Measurements from ENCODE around the gene KCNJ12.
"Not testable (repeated sequence)": the region's sequence is repeated elsewhere in the genome, so short reads cannot be mapped to it uniquely, and the experiment has no call there.

The KCNJ12 gene

DNA sequence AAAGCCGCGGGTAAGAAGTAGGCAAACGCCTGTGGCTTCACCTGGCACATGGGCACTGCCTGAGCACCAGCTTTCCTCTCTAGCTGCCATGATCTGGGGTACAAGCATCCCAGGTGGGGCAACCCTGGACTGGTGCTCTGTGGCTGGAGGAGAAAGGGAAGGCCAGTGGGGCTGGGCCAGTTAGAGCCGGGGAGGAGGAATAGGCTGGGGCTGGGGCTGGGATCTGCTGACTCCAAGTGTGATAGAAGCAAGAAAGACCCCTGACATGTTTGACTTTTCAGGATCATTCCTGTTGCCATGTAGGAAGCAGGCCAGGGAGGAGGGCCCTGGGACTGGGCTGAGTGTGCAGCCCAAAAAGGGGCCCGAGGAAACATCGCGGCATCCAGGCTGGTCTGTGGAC, 48.5 kb downstream of the KCNJ12 start:
- not testable (repeated sequence) for DNase-seq

DNA sequence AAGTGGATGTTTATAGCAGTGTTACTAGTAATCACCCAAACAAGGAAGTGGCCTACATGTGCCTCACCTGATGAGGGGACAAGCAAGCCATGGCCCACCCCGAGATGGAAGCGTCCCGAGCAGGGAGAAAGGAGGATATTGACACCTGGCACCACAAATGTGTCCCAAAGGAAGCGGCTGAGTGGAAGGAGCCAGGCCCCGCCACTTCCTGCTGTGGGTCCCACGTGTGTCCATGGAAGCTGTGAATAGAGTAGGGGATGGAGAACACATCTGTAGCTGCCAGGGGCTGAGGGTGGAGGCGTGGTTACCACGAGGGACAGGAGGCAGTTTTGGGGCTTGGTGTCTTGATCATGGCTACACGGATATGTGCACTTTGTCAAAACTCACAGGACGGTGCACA, 49.2 kb downstream of the KCNJ12 start:
- DNase-seq = no peak

DNA sequence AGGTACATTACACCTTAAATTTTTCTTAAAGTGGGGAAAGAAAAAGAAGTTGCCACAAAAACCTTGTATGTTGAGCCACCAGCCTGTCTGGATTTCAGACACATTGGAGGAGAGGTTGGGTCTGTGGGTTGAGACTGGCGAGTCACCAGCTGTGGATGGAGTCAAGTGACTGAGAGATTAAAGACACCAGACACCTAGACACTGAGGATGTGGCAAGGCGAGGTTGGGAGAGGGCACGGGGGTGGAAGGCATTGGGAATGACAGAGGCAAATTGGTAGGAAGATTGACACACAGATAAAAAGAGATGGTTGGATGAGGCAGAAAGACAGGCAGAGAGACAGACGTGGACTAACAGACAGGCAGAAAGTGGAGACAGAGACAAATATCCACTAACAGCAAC, 49.6 kb downstream of the KCNJ12 start:
- DNase-seq = no peak

DNA sequence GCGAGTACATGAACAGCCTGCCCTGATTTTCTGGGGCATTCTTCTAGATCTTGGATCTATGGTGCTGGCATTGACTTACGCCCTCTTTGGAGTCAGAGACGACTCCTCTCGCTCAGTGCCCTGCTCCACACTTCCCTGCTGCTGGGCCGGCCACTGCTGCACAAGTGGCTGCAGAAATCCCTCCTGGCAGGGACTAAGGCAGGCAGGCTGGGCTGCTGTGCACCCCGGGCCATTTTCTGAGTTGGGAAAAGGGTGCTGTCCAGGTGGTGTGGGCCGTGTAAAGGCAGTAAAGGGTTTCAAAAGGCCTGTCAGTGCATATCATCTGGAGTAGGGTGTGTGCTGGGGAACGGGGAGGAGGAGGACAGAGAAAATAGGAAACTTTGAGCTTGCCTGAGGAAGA, 50.1 kb downstream of the KCNJ12 start:
- not testable (repeated sequence) for DNase-seq

DNA sequence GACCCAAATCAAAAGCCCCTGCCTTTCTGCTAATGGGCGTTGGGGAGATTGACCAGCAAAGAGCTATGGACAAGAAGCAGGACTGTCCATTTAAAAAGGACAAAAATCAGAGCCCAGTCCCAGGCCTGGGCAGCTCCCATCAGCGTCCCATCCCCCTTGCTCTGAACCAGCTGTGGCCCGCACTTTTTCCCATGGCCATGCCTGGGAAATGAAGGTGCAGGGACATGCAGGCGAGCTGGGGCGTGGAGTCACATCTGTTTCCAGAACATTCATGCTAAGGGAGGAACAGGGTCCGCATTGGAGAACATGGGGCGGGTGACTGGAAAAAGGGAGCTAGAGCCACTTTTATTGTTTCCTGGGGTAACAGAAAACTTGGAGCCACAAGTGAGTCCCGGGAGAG, 50.7 kb downstream of the KCNJ12 start:
- not testable (repeated sequence) for DNase-seq

DNA sequence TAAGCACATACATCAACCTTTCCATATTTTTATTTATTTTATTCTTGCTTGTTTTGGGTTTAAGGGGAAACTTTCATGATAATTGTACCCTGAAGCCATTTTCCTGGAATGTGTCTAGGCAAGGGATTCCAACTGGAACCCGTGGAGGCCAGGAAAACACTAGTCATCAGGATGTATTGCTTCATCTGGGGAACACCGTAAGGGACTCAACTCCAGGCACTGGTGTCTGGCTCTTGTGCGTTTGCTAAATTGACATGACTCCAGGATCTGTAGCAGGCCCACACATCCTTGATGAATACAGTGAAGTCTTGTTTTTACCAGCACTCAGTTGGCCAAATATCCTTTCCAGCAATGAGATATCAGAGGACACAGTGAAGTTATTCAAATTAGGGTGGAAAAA, 51.6 kb downstream of the KCNJ12 start:
- not testable (repeated sequence) for DNase-seq

DNA sequence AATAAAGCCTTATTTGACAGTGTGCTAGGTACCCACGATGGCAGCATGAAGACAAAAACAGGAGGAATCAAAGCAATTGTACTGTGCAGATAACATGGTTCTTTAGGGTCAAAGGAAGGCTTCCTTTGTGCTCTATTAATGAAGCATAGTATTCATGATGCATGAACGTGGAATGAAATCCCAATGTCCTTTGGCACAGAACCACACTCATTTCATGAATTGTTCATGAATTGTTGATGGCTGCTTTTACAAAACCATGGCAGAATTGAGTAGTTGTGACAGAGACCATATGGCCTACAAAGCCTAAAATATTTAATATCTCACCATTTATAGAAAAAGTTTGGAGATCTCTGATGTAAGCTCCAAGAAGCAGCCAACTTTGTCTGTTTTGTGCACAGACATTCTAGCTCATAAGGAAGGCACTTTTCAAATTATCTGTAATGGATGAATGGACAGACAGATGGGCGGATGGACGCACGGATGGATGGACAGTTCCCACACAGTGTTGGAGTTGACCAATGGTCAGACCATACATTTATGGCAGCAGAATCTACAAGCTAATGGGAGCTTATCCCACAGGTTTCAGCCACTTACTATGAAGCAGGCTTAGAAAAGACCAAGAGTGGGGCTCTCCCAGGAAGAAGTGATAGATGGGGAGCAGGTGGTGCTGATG, 52.7 kb downstream of the KCNJ12 start:
- not testable (repeated sequence) for DNase-seq

DNA sequence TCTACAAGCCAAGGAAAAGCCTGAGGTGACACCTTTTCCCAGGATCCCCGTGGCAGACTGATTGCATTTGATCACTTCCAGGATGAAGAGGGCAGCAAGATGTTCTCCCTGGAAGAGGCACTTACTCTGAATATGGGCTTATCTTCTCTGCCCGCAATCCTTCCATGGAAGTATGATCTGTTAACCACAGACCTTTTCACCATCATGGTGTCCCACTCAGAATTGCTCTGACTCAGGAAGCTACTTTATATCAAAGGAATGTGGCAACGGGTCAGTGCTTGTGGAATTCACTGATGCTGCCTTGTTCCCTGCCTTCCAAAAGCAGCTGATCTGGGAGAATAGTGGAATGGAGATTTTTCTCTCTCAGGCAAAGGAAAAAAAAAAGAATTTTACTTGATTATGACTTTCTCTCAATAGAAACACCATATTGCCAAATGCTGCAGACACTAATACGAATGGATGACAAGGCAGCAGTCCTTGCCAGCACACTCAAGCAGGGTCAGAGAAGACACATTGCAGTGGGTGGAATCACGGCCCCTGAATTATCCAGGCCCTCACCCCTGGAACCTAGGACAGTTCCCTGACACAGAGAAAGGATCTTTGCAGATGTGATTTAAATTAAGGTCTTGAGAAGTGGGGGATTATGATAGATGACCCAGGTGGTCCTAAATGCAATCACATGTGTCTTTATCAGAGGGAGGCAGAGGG, 53.9 kb downstream of the KCNJ12 start:
- DNase-seq = not testable (repeated sequence)

DNA sequence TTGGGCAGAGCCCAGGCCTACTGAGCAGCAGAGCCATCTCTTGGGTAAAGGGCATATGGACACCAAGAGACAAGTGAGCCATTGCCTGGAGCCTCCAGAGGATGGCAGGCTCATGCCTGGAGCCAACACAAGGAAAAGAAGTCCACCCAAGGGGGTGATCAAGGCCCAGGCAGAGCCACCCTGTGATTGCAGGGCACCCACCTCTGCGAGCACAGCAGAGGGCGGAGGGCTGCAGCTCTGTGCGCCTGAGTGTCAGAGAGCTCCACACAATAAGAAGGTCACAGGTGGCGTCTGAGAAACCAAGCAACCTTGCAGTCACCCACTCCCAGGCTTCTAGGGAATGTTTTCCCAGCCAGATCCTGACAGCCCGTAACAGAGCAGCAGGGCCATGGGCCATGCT, 57.8 kb downstream of the KCNJ12 start:
- DNase-seq = not testable (repeated sequence)

DNA sequence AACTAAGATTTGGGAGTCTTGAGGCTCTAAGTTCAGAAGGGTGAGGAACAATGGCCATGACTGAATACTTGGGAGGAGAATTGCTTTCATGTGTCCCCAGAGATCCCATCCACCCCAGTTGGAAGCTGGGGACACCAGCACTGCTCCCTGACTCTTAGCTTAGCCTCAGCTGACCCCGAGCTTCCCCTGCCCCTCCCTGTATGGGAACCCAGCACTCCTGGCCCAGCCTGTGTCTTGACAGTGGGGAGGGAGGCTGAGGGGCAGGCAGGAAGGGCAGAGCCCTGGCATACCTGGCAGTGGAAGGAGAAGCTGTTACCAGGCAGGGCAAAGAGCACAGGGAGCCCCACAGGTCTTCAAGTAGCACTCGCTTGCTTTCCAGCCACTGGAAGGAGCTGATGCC, 58.8 kb downstream of the KCNJ12 start:
- not testable (repeated sequence) for DNase-seq

DNA sequence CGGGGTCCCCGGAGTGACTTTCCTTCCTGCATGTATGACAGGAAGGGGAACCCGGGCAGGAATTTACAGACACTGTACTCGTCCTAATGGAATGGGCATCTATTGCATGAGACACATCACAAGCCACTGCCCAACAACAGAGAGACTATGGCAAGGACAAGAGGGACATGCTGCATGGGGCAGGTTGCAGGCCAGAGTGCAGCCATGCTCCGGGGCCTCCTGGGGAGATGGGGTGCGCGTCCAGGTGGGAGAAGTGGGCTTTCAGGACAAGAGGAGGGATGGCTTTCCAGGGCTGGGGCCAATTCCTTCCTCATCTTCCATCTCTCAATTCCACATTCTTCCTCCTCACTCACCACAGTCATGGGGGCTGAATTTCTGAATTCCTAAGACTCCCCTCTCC, 60.3 kb downstream of the KCNJ12 start:
- DNase-seq = not testable (repeated sequence)

DNA sequence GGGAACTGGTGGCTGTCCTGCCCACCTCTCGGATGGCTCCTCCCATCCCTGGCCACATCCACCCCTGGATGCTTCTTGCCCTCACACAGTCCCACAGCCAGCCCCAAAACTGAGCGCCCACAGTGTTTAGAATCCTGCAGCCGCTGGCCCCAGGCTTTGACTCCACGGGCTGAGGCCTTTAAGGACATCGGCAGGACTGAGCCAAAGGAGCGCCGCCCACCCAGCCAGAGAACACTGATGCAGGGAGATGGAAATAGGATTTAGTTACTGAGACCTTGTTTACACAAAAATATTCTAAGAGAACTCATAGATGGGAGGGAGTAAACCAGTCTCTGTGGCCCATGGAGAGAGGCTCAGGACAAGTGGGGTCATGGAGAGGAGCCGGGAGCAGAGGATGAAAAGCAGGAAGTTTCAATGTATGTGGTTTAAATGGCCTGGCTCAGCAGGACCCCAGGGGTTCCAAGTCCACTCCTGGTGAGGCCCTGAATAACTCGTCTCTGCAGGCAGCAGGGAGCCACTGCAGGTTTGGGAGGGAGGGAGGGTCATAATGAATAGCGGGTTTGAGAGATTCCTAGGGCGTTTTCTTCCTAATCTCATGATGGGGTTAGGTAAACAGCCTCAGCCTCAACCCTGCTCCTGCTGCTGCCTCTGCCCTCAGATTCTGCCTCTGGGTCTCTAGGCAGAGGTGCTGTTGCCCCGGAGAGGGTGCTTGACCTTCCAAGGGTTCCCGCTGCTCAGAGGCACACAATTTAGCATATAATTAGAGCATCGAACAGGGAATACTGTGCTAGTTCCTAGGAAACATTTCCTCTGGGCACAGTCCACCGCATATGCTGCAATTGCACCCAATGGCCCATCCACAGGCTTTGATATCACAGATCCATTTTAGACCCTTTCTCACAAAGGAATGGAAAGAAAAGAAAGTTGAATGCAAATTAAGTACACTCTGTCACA, 61.0 kb downstream of the KCNJ12 start:
- DNase-seq = not testable (repeated sequence)

DNA sequence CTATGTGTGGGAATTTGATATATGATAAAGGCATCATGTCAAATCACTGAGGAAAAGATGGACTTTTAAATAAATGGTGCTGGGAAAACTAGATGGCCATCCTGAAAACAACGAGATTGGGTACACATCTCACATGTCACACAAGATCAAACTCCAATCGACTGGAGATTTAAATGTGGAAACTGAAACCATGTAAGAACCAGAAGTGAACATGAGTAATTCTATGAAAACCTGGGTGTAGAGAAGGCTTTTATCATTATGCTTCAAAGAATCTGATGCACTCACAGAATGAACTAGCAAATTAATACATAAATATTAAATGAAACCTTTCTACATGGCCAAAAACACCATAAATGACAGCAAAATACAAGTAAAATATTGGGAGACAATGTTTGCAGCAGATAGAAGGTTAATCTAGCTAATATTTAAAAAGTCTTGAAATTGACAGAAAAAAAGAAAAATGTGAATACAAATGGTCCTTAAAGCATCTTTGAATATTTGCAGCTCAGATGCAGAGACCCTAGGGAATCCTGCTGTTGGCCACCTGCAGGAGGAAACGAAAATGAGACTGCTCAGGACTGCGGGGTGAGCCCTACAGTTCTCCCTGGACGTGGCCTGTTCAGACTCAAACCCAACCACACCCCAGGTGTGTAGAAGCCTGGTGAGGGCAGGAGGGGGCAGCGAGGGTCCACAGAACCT, 62.3 kb downstream of the KCNJ12 start:
- not testable (repeated sequence) for DNase-seq

DNA sequence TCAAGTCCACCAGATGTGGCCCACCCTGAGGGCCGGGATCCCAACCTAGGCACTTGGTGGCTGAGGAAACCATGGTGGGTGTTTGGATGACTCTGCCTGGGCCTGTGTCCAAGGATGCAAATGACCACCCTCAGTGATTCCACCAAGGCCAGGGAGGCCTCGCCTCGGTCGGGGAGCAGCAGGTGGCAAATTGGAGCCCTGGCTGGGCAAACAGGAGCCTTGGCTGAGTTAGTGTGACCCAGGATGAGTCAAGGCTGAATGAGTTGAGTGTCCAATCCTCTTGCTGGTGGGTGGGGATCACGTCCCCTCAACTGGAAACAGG, 62.8 kb downstream of the KCNJ12 start:
- not testable (repeated sequence) for DNase-seq

DNA sequence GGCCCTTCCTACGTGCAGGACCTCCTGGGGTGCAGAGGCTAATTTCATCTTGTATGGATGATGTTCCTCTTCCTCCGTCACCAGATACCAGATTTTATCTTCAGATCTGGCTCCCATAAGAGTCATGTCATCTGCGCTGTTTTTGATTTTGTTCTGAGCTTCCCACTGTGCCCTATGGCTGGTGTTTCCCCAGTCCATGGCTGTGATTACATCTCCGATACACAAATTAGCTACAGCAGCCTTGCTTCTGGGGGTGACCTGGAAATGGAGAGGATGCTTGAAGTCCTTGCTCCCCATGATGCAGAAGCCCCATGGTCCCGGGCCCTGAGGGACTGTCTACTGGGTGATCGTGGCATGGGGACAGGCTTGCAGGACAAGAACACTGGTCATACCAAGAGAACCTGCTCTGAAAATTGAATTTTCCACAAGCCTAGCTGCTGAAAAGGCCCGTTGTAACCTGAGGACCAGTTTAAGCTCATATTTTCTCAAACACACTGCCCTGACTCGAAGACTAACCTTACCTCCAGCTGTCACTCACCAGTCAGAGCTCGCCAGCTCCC, 69.0 kb downstream of the KCNJ12 start:
- no peak for DNase-seq

DNA sequence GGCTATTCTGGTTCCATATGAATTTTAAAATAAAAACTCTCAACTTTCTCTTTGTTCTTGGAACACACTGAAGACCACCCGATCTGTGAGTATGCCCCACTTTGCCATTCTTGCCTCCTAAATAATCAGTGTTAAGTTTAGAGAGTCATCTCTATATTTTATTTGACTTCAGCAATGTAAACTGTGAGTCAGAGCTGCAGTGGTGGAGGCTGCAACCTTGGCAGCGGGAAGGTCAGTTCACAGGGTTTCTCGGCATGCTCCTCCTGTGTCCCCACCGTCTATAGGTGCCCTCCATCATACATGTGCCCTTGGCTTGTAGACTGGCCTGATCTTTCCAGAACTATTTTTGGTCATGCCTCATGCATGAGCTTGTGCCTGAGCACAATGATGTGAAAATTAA, 71.4 kb downstream of the KCNJ12 start:
- not testable (repeated sequence) for DNase-seq

DNA sequence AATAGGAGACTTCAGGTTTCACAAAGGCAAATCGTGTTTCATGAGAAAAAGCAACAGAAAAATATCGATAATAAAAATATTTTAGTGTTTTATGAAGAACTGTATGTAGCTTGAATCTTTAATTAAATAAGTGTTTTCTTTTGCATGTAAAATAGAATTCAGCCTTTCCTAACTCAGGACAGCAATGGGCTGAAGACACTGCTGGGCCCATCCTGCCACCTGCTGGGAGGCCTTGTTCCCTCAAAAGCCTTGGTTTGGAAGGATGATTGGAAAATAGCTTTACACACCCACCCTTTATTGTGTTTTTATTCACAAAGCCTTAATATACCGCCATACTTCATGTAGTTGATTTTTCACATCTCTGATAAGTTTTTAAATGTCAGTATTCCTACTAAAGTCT, 73.7 kb downstream of the KCNJ12 start:
- not testable (repeated sequence) for DNase-seq

DNA sequence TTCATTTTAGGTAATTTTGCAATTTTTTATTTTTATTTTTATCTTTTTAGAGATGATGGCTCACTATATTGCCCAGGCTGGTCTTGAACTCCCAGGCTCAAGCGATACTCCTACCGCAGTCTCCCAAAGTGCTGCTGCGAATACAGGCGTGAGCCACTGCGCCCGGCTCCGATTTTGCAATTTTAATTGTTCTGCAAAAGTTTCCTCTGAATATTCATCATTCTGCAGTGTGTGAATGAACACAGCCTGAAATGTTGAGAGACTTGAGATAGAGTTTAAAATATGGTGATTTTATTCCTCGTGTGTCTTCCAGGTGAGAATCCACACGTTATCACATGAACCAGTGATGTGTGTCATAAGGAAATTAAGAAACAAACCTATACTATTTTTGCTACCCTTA, 75.8 kb downstream of the KCNJ12 start:
- no peak for DNase-seq

DNA sequence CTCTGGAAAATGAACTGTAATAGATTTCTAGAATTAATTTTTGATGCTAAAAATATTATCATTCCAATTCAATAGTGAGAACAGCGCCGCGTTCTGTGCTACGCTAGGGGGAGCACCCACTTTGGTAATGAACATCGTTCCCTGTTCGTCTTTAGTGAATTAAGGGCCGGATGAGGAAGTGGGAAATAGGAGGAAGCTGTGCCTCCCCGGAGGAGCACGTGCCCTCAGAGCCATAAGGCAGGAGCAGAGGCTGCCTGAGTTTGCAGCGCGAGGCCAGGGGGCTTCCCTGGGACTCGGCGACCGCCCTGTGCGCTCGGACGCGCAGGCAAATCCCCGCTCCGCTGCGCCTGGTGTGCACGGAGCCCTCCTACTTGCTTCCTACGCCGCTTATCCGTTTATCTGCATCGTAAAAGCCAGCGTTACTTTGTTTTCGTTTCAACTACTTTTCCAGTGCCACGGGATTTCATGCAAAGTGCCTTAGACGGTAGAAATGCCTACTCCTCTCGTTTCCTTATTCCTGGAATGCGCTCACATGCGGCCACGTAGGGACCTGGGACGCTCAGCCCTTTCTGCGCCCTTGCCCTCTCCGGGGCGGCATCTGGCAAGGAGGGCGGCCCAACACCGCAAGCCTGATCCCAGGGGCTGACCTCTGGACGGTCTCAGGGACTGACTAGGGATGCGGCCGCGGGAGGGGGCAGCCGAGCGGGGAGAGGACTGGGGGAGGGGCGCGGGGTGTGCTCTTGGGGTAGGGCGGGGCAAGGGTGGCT, 76.4 kb downstream of the KCNJ12 start:
- DNase-seq = peak; percentile 69

DNA sequence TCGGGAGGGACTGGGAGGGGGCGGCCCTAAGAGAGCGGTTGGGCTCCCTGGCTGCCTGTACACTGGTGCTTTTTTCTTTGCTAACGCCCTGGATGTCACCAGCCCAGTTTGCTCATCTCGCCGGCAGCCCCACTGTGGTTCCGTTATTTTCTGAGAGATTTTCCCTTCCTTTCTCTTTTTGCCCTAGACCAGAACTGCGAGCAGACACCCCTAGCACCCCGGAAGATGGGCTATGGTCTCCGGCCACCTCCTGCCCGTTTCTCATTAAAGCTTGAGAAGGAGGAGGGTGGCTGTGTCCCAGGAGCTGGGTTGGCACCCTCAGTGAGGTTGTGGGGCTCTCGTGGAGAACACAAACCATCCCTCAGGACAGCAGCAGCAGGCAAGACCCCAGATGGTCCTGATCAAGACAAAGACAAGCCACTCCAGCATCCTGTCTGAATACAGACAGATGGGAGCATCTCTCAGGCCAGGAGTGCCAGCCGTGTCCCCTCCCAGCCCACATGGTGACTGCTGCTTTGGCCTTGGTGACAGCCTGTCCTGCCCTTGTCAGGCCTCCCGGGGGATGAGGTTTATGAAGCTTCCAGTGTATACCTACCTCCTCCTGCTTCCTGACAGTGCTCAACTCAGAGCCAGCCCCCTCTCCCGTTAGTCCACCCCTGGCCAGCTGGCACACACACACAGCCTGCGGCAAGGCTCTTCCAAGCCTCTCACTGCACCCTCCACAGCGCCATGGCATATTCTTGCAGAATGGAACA, 77.2 kb downstream of the KCNJ12 start:
- peak; percentile 99 for DNase-seq

DNA sequence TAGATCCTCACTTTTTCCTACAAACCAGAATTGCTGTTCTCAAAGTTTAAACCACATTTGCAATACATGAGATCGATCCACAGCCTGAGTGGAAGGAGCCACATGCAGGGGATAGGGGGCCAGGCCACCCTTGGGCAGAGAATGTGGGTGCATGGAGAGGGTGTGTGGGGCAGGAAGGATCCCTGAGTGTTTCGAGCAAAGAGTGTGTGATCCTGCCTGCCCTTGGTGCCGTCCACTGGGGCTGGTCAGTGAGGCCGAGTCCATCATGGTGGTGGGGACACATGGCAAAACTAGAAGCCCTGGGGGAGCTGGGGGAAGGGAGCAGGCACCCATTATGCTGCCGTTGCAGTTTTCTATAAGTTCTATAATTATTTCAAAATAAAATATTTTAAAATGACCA, 77.8 kb downstream of the KCNJ12 start:
- not testable (repeated sequence) for DNase-seq

Data from NCI-H524 treated with DMSO at 0.1 percent for 48 hours (cell line).